Measurements from ENCODE around the gene DNAJA3.

Gene DNAJA3

GRCh38 chr16:4475880-4476788, 50.5 kb downstream of the DNAJA3 start, which contains the start of gene HMOX2:
HMOX2 (plus strand) TSS chr16:4476398; CDS start chr16:4505525, 29,127 bp downstream.
- peak; percentile 89 for DNase-seq

- no peak for DNase-seq
Observed at GRCh38 chr16:4477966-4478365, 52.3 kb downstream of the DNAJA3 start.

- DNase-seq, result no peak
Observed at GRCh38 chr16:4481526-4481925, 55.9 kb downstream of the DNAJA3 start.

GRCh38 chr16:4481963-4482362, 56.3 kb downstream of the DNAJA3 start:
- DNase-seq, result no peak

GRCh38 chr16:4486126-4486893, 60.6 kb downstream of the DNAJA3 start:
- DNase-seq, result no peak

GRCh38 chr16:4487955-4488498, 62.4 kb downstream of the DNAJA3 start:
- DNase-seq, result no peak

- DNase-seq, result no peak
Observed at GRCh38 chr16:4488499-4488967, 62.9 kb downstream of the DNAJA3 start.

- no peak for DNase-seq
Observed at GRCh38 chr16:4489030-4489429, 63.4 kb downstream of the DNAJA3 start.

GRCh38 chr16:4491898-4492297, 66.2 kb downstream of the DNAJA3 start:
- DNase-seq, result no peak

GRCh38 chr16:4494746-4495490, 69.2 kb downstream of the DNAJA3 start:
- DNase-seq, result no peak

- DNase-seq, result no peak
Observed at GRCh38 chr16:4495766-4496165, 70.1 kb downstream of the DNAJA3 start.

- DNase-seq, result no peak
Observed at GRCh38 chr16:4496305-4496704, 70.6 kb downstream of the DNAJA3 start.

- no peak for DNase-seq
Observed at GRCh38 chr16:4498546-4499195, 73.0 kb downstream of the DNAJA3 start.

GRCh38 chr16:4499196-4499555, 73.5 kb downstream of the DNAJA3 start:
- no peak for DNase-seq

GRCh38 chr16:4500272-4500671, 74.6 kb downstream of the DNAJA3 start:
- DNase-seq, result no peak

- DNase-seq, result no peak
Observed at GRCh38 chr16:4501071-4501478, 75.4 kb downstream of the DNAJA3 start.

- no peak for DNase-seq
Observed at GRCh38 chr16:4505356-4506147, 79.9 kb downstream of the DNAJA3 start.

Data from right kidney (tissue), 1 donor.